IPS DF 19.7 (cell line): Measurements from ENCODE around the gene NOXRED1.

ENCODE experiments used
- DNase-seq: peaks from one replicate; pipeline ENCODE4 v3.0.0-alpha.2; 2013; ENCODE audit warnings: low read depth, low spot score

Gene NOXRED1

GRCh38 chr14:77409131-77409533, 14.2 kb downstream of the NOXRED1 start:
- no peak for DNase-seq

DNA sequence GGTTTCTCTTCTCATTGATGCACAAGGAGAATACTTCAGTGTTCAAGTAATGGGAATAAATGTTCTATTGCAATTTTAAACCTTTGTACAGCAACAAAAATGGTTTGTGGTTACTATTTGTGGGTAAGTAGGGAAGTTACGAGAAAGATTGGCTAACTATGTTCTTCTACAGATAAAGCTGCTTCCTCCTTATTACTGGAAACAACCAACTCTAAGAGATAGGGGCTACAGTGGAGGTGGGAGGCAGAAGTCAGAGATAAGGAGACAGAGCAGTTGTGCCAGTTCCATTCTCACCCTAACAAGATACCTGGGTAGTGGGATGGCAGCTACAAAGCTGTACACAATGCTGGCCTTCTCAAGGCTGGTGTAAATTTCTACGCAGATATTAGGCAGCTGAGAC, 16.2 kb downstream of the NOXRED1 start:
- no peak for DNase-seq

DNA sequence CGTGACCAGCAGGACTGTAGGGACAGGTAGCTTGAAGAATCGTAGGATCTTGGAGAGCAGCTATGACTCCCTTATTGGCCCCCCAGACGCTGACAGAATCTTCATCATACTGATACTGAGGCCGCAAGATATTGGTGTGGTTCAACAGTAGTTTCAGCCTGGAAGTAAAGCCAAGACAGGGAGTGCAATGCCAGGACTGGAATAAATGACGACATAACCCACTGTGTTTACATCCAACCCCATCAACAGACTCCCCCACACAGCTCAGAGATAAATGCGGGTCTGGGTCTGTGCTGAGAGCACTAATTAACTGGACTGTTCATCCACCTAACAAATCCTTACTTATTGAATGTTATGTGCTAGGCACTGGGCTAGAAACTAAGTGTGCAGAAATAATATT, 16.6 kb downstream of the NOXRED1 start:
- no peak for DNase-seq

DNA sequence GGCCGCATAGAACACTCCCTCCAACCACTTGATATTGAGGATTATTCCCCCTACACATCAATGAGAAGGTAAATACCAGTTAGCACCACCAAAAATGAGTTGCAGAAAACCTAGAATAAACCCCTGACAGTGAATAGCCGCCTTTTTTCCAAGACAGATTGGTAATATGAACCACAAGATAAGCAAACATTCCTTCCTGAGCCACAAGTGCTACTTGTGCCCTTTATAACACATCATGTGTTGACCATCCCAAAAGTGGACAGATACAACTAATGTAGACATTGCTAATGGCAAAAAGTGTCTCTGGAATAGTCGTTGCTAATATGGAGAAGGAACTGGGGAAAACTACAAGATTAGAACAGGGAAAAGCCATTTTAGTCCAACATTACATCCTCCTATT, 17.2 kb downstream of the NOXRED1 start:
- no peak for DNase-seq

GRCh38 chr14:77403768-77404167, 19.6 kb downstream of the NOXRED1 start:
- DNase-seq = no peak

DNA sequence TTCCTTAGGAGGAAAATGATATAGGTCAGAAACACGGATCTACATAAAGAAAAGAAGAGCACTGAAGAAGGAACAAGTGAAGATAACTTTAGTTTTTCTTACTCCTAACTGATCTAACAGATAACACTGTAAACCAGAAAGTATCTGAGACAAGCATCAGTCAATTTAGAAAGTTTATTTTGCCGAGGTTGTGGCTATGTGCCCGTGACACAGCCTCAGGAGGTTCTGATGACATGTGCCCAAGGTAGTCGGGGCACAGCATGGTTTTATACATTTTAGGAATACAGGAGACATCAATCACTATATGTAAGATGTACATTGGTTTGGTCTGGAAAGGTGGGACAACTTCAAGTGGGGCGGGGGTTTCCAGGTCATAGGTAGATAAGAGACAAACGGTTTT, 23.1 kb downstream of the NOXRED1 start:
- DNase-seq = no peak

GRCh38 chr14:77390188-77390587, 33.1 kb downstream of the NOXRED1 start:
- DNase-seq = no peak

DNA sequence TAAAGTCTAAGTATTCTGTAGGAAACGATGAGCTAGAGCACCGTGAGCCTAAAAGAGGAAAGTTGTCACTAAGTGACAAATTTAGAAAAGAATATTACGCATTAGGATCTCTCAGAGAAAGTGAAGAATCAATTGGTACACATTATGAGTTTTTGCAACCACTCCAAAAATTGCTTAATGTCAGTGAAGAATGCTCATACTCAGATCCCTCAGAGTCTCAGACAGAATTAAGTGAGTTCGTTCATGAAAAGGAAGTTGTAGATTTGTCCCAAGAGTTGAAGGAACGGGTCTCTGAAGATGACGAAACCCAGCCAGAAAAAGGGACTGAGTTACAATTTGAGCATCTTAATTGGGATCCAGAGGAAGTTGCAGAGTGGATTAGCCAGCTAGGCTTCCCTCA, 44.6 kb downstream of the NOXRED1 start:
- no peak for DNase-seq

- DNase-seq = no peak
Measured at GRCh38 chr14:77377502-77377844, 45.9 kb downstream of the NOXRED1 start.

- no peak for DNase-seq
Measured at GRCh38 chr14:77376771-77377501, 46.4 kb downstream of the NOXRED1 start, which contains the start of the genes SAMD15 and TMED8. SAMD15 (plus strand) TSS chr14:77377379; CDS start chr14:77377419, 40 bp downstream. TMED8 (minus strand) TSS chr14:77377094; CDS start chr14:77377053, 41 bp downstream.

GRCh38 chr14:77375973-77376770, 47.2 kb downstream of the NOXRED1 start:
- DNase-seq = no peak

GRCh38 chr14:77375164-77375950, 48.0 kb downstream of the NOXRED1 start:
- DNase-seq = no peak

GRCh38 chr14:77372304-77372841, 51.0 kb downstream of the NOXRED1 start:
- no peak for DNase-seq

DNA sequence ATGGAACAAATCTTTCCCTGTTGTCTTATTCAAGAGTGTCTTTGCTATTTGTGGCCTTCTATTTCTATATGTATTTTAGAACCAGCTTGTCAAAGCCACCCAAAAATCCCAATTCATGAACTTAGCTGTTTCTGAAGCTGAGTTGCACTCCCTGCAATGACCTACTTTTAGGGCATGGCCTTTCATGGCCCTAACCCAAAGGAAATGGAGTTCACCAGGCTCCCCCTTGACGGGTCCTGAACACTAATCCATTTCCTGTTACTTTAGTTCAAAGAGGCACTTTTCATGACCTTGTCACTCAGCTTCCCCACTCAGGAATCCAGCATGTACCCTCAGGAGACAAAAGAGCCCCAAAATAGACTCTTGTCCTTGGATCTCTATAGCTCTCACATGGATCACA, 54.0 kb downstream of the NOXRED1 start:
- DNase-seq = no peak

GRCh38 chr14:77364146-77364545, 59.2 kb downstream of the NOXRED1 start:
- no peak for DNase-seq

- DNase-seq = no peak
Measured at GRCh38 chr14:77359626-77360025, 63.7 kb downstream of the NOXRED1 start.

DNA sequence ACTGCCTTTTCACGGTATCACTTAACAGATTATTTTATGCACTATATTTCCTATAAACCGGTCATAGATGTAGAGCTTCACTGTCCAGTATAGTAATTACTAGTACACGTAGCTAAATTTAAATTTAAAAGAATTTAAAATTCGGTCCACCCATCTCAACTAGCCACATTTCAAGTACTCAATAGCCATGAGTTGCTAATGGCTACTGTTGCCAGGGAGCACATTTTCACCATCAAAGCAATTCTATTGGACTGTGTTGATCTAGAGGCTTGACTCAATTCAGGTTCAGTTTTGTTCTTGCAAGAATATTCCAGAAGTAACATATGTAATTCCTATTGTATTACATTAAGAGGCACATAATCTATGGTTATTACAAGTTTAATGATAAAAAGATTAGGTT, 66.4 kb downstream of the NOXRED1 start:
- no peak for DNase-seq

- no peak for DNase-seq
Measured at GRCh38 chr14:77355811-77356210, 67.5 kb downstream of the NOXRED1 start.

- DNase-seq = no peak
Measured at GRCh38 chr14:77353469-77354141, 69.7 kb downstream of the NOXRED1 start.

GRCh38 chr14:77347751-77348150, 75.6 kb downstream of the NOXRED1 start:
- no peak for DNase-seq

GRCh38 chr14:77346495-77346894, 76.8 kb downstream of the NOXRED1 start:
- no peak for DNase-seq
